Fibroblast of skin of left quadriceps (primary cell): ENCODE results near the gene ITPR1.

Experiments
- DNase-seq, 2 experiments: peaks; one replicate each; pipeline ENCODE4 v3.0.0-alpha.2; 2013; ENCODE audit warnings: low read depth in 2 of 2

ITPR1 gene

GRCh38 chr3:4643904-4644547, 150.9 kb downstream of the ITPR1 start:
- DNase-seq = no peak

- no peak for DNase-seq
Measured at GRCh38 chr3:4644951-4645350, 151.8 kb downstream of the ITPR1 start.

- DNase-seq = no peak
Measured at GRCh38 chr3:4645468-4645867, 152.3 kb downstream of the ITPR1 start.

GRCh38 chr3:4647411-4647810, 154.3 kb downstream of the ITPR1 start:
- no peak for DNase-seq

DNA sequence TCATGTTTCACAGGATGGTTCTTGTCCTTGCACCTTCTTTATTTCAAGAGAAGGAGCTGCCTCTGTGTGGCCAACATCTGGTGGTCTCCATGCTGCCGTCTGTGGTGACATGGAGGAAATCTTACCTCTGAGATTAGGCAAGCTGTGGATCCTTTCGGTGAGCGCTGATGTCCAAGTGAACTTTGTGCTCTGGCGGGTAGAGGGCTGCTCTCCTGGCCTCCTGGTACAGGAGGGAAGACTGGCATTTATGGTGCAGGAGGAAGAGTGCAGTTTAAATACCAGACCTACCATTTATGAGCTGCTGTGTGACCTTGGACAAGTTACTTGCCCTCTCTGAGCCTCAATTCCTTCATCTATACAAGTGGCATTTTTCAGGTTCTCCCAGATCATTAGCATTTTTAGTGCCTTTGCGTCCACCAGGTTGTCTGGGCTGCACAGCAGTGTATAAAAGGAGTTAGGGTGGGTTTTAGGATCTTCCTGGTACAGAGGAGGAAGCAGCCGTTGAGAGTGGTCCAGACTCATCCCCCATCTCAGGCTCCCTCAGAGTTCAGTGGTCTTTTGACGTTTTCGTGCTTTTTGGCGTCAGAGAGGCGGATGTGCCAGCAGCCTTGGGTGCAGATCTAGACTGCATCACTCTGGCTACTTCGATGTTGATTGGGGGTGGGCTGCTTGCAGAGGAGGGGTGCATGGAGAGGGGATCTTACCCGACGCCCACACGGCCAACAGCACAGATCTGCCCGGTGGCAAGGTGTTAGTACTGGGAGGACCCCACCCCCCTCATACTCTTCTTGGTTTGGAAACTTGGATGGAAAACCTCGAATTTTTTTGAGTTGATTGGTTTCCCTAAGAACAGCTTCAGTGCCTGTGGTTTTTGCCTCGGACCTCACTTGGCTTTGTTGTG, 162.2 kb downstream of the ITPR1 start:
- DNase-seq = no peak

GRCh38 chr3:4656059-4656458, 162.9 kb downstream of the ITPR1 start:
- peak; percentile 53 to 60 for DNase-seq

DNA sequence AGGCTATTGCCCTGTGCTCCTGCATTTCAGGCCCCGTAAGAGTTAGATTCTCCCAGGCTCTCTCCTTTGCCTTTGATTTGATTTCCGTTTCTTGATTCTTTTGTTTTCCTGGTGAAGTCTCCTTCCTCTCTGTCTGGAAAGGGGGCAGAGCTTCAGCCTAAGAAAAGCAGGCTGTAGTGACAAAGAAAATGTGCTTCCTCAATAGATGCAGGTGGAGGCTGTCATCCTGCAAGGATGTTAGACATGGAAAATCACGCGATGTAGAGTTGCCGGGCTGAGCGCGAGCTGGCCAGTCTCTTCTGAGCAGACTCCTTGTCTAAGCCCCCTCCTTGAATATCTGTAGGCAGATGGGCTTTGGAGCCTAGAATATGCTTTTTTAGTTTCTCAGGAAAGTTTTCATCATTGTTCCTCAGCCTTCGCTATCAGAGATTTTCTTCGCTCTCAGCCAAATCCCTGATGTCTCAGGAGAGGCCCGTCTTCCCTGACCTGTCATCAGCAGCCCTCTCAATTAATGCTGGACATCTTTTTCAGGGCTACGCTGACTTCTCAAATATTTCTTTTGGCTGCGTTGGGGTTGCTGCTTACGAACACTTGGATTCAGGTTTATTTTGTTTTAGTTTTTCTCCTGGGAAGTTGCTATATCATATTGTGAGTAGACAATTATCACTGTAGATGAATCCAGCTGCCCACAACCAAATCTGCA, 163.6 kb downstream of the ITPR1 start:
- no peak for DNase-seq

- no peak for DNase-seq
Measured at GRCh38 chr3:4660936-4661335, 167.8 kb downstream of the ITPR1 start.

- no peak for DNase-seq
Measured at GRCh38 chr3:4664412-4664811, 171.3 kb downstream of the ITPR1 start.

DNA sequence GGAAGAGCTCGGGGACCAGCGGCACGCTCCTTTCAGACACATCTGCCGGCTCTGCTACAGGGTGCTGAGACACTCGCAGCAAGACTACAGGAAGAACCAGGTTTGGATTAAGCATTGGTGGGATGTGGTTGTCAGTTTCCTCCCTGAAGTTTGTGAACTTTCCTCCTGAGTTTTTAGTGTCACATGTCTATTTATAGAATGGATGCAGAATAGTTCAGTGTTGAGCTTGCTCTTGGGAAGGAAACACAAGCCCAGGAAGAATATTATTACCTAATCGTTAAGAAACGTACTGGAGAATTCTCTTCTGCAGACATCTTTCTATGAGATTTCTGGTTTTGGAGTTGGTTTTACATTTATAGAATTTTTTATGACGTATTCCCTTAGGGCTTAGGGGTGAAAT, 172.0 kb downstream of the ITPR1 start:
- no peak for DNase-seq

GRCh38 chr3:4666071-4666470, 172.9 kb downstream of the ITPR1 start:
- no peak for DNase-seq

DNA sequence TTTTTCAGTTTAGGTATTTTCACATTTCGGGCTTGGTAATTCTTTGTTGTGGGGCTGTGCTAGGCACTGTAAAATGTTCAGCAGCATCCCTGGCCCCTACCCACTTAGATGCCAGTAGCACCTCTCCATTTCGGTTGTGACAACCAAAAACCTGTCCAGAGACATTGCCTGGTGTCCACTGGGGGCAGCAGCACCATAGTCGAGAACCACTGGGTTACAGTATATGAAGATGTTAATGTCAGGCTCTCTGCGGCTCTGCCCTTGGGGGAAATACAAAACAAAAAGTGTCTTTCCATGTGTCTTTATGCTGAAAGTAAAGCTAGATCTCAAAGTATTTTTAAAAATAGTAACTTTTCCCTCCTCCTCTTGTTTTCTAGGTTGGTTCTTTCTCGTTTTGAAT, 177.2 kb downstream of the ITPR1 start:
- no peak for DNase-seq

DNA sequence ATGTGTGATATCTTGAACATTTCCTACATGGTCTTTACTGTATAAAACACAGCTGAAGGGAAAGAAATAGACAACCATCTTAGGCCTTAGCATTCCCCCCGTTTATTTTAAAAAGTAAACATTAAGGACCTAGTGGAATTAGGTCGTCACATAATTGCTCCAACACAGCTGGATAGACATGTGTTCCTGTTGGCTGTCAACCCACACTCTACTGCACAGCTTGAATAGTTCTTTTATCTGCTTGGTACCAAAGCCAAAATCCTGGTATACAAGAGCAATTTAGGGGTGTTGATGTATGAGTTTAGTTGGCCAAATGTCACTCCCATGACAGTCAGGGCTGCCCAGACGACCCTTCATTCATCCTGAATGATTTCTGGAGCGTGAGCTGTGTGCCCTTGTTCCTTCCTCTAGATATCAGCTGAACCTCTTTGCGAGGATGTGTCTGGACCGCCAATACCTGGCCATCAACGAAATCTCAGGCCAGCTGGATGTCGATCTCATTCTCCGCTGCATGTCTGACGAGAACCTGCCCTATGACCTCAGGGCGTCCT, 179.7 kb downstream of the ITPR1 start:
- no peak for DNase-seq

DNA sequence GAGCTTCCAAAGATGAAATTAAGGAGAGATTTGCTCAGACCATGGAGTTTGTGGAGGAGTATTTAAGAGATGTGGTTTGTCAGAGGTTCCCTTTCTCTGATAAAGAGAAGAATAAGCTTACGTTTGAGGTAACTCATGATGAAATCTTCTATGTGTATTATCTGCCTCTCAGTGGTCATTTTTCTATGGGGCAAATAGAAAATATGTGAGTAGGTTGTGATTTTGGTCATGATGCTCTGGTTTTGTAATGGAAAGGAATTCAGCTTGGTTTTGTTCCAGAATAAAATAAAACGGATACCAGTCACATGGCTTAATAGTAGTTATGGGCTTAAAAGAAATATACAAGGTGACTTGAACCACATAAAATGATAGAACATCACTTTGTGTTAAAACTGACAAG, 181.1 kb downstream of the ITPR1 start:
- no peak for DNase-seq

- DNase-seq = no peak
Measured at GRCh38 chr3:4675704-4676103, 182.6 kb downstream of the ITPR1 start.

- DNase-seq = no peak
Measured at GRCh38 chr3:4678320-4678719, 185.2 kb downstream of the ITPR1 start.

- DNase-seq = peak in 1 of 2 experiments; percentile 6
Measured at GRCh38 chr3:4680227-4680691, 187.1 kb downstream of the ITPR1 start.

DNA sequence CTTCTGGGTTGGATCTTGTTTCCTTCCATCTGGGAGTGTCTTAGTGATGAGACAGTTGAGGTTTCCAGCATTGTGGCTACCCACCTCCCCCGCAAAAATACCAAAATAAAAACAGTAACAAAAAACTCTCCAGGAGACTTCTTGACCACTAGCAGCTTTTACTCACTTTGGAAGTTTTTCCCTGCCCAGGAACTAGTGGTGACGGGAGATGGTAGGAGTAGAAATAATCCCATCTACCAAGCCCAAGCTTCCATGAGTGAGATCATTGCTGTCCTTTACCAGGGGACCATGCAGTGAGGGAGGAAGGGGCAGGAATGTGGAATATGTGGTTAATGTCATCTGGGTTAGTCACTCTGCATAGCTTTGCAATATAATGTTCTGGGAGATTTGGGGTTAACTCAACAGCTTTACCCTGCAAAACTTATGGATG, 187.7 kb downstream of the ITPR1 start:
- DNase-seq = peak; percentile 30 to 40

DNA sequence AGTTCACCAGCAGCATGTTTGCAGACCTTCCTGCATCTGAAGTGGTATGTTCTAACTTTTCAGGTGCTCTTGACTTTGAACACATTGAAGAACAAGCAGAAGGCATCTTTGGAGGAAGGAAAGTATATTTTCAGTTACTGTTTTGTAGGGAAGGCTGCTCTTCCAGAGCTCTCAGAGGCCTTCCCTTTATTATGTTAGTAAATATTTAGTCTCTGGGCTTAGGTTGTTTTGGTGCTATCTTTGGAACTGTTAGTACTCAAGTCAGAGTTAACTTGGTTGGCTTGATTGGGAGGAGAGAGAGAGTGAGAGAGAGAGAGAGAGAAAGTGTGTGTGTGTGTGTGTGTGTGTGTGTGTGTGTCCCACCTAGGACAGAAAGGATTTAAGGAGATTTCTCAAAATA, 188.2 kb downstream of the ITPR1 start:
- DNase-seq = no peak

DNA sequence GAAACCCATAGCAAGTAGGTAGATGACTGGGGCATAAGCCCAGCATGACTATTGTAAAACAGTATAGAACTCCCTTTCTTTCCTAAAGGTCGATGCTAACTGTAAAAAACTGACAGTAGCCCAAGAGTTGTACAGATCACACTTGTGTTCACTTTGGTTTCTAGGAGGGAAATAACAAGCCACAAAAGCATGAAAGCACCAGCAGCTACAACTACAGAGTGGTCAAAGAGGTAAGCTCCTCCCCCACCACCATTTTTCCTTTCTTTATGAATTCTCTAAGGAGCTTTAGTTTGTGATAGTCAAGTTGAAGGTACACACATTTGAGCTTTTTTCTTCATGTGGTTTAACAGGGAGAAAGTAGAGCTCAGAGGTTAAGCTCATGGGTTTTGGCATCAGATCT, 191.0 kb downstream of the ITPR1 start:
- DNase-seq = no peak

DNA sequence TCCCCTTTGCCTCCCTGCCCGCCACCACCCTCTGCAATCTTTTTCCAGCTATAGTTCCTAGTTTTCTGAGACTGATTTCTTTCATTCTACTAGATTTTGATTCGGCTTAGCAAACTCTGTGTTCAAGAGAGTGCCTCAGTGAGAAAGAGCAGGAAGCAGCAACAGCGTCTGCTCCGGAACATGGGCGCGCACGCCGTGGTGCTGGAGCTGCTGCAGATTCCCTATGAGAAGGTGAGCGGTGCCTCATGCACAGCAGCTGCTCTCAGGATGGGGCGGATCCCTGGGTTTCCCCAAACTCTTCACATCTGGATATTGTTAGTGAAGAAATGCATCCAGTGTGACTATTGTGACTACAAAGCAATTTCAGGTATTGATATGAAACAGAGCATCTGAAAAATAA, 191.8 kb downstream of the ITPR1 start:
- no peak for DNase-seq

DNA sequence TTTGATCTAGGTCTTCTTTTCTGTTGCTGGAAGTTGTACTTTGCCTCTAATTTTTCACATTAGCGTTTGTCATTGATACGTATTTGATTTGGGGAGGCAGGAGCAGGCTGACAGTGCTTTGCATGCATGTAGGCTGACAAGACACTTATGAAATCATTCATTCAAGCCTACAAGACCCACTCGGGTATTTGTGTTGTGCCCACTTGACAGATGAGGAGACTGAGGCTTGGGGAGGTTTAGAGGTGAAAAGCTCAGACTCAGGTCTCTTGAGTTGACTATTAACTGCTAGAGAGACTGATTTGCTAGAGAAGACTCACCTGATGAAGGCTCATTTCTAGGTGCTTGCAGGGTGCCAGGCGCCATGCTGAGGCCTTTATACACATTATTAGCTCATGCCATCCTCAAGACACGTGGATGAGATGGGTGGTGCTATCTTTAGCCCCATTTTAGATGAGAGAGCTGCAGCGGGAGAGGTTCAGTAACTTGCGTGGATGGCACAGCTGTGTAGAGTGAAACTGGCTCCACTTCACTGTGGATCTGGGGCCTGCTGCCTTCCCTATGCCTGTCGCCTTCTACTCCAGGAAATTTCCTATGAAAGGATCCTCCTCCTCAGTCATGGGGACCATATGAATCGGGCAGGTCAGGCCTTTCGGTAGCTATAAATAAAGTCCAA, 192.7 kb downstream of the ITPR1 start:
- DNase-seq = no peak
